ENCODE data around the gene OR10R2. TPM values are rescaled to one million over a fixed set of nuclear protein-coding genes. Genes with fewer than 3 reads are reported as not detected.
A peak's percentile ranks its signal among the peaks of the same experiment; 100 is the strongest.

OR10R2 gene
- total RNA-seq, 6 donors from 2014 or later, result not detected

DNA sequence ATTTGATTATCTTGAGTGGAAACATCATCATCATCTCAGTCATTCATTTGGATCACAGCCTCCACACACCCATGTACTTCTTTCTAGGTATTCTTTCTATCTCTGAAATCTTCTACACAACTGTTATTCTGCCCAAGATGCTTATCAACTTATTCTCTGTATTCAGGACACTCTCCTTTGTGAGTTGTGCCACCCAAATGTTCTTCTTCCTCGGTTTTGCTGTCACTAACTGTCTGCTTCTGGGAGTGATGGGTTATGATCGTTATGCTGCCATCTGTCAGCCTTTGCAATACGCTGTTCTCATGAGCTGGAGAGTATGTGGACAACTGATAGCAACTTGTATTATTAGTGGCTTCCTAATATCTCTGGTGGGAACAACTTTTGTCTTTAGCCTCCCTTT, 19.3 kb downstream of the OR10R2 start:
- Histone ChIP-seq H3K4me3 (no peak overlapping the region), H3K27ac (no peak overlapping the region), H3K4me1 (no peaks in the 10 kb centered on the region), H3K9me3 (no peaks in the 10 kb centered on the region), H3K27me3 (no peaks in the 10 kb centered on the region), H3K36me3 (no peaks in the 10 kb centered on the region)
- ATAC-seq (ENCODE audit: low FRiP score in 2 of 2) (no peak), DNase-seq (no peak)
- WGBS, 2 donors, result 62 to 75% methylated on average over 3 of the region's 3 CpGs
- TF ChIP-seq POLR2A (IDR thresholded peaks at IDR 0.05) (no peak), EP300 (IDR thresholded peaks at IDR 0.05) (no peak), CTCF (IDR thresholded peaks at IDR 0.05) (no peak), POLR2AphosphoS5 (IDR thresholded peaks at IDR 0.05) (no peak)

DNA sequence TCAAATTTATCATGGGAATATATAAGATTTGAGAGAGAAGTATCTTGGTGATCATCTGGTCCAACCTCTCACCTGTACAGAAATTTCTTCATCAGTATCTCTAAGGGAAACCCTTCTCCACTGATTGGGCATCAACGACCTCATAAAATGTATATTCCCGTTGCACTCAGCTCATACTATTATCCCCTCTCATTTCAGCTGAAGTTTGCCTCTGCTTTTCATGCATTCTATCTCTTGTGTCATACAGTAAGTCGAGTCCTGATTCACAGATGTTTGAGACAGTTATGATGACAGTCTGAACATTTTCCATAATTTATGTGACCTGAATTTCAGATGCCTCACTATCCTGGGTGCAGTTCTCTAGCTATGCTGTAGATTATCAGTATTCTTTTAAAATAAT, 21.0 kb downstream of the OR10R2 start:
- TF ChIP-seq EP300 (IDR thresholded peaks at IDR 0.05) (no peak), POLR2A (IDR thresholded peaks at IDR 0.05) (no peak), POLR2AphosphoS5 (IDR thresholded peaks at IDR 0.05) (no peak), CTCF (IDR thresholded peaks at IDR 0.05) (no peak)
- WGBS, 2 donors, result 70 to 76% methylated on average over 3 of the region's 3 CpGs
- no peaks in the 10 kb centered on the region for H3K4me1 ChIP-seq
- ATAC-seq (ENCODE audit: low FRiP score in 2 of 2), result no peak
- H3K9me3 ChIP-seq, result no peaks in the 10 kb centered on the region
- H3K36me3 ChIP-seq, result no peaks in the 10 kb centered on the region
- DNase-seq, result no peak
- no peak overlapping the region for H3K27ac ChIP-seq
- no peak overlapping the region for H3K4me3 ChIP-seq
- no peaks in the 10 kb centered on the region for H3K27me3 ChIP-seq

- 28 to 41% methylated on average over 2 of the region's 2 CpGs for WGBS, 2 donors
Observed at GRCh38 chr1:158494796-158495195, 22.8 kb downstream of the OR10R2 start.

GRCh38 chr1:158496374-158496773, 24.4 kb downstream of the OR10R2 start:
- Histone ChIP-seq H3K4me3 (no peak overlapping the region), H3K27ac (no peak overlapping the region), H3K36me3 (no peaks in the 10 kb centered on the region), H3K4me1 (no peaks in the 10 kb centered on the region), H3K9me3 (no peaks in the 10 kb centered on the region), H3K27me3 (no peaks in the 10 kb centered on the region)
- DNase-seq, result no peak
- WGBS, 2 donors, result 40 to 41% methylated on average over 2 of the region's 2 CpGs
- no peak for ATAC-seq (ENCODE audit: low FRiP score in 2 of 2)
- TF ChIP-seq POLR2A (IDR thresholded peaks at IDR 0.05), result no peak
- TF ChIP-seq CTCF (IDR thresholded peaks at IDR 0.05), result peak in 1 of 6 experiments; percentile 18
- no peak for TF ChIP-seq POLR2AphosphoS5 (IDR thresholded peaks at IDR 0.05)

More at GRCh38 chr1:158494796-158495195, 22.8 kb downstream of the OR10R2 start:
- Histone ChIP-seq H3K27me3 (no peaks in the 10 kb centered on the region), H3K36me3 (no peaks in the 10 kb centered on the region), H3K27ac (no peak overlapping the region), H3K9me3 (no peaks in the 10 kb centered on the region), H3K4me3 (no peak overlapping the region), H3K4me1 (no peaks in the 10 kb centered on the region)
- DNase-seq, result no peak
- no peak for TF ChIP-seq POLR2A (IDR thresholded peaks at IDR 0.05)
- no peak for TF ChIP-seq EP300 (IDR thresholded peaks at IDR 0.05)
- TF ChIP-seq POLR2AphosphoS5 (IDR thresholded peaks at IDR 0.05), result no peak
- TF ChIP-seq CTCF (IDR thresholded peaks at IDR 0.05), result no peak
- ATAC-seq (ENCODE audit: low FRiP score in 2 of 2), result no peak

DNA sequence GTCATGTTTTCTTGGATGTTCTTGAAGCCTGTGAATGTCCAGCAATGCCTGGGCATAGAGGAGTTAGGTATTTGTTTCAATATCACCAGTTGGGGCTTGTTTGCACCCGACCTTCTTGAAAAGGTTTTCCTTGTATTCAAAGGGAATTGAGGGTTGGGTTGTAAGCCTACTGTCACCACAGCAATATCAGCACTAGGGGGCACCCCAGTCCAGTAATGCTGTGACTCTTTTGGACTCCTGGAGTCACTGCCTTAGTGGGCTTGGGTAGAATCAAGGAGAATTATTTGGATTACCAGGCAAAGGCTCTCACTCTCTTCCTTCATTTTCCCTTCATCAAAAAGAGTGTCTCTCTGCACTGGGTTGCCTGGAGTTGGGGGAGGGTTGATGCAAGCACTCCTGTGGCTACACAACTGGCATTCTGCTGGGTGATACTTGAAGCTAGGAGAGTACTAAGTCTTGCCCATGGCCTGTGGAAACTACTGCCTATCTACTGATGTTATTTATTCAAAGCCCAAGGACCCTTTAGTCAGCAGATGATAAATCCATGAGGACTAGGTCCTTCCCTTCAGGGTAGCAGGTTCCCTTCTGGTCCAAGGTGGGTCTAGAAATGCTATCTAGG, 34.5 kb downstream of the OR10R2 start:
- DNase-seq, result no peak
- TF ChIP-seq EP300 (IDR thresholded peaks at IDR 0.05) (no peak), CTCF (IDR thresholded peaks at IDR 0.05) (peak in 3 of 6 experiments; percentile 31 to 42 (median 37)), POLR2A (IDR thresholded peaks at IDR 0.05) (no peak)
- Histone ChIP-seq H3K9me3 (no peaks in the 10 kb centered on the region), H3K4me3 (no peak overlapping the region), H3K27ac (no peak overlapping the region), H3K36me3 (no peaks in the 10 kb centered on the region), H3K4me1 (no peaks in the 10 kb centered on the region), H3K27me3 (no peaks in the 10 kb centered on the region)
- 0 to 35% methylated on average over 1 of the region's 1 CpG for WGBS, 2 donors
- ATAC-seq (ENCODE audit: low FRiP score in 2 of 2), result peak in 1 of 2 donors; percentile 49
